Lung microvascular endothelial cell (primary cell): Measurements from ENCODE around the gene RABGAP1L. TPM values are rescaled to one million over a fixed set of nuclear protein-coding genes. Genes with fewer than 3 reads are reported as not detected.
"Not testable (repeated sequence)": the region's sequence is repeated elsewhere in the genome, so short reads cannot be mapped to it uniquely, and the experiment has no call there.

Source experiments
- DNase-seq, 2 donors: peaks; one replicate each; pipeline versions ENCODE4 v3.0.0 to v3.0.0-alpha.2; 2010; ENCODE audit warnings: low read depth in 2 of 2
- total RNA-seq: library from RNA; depleted of rRNA; stranded (reverse); fragments of >200 nt; gene quantifications from 2 replicates; pipeline ENCODE4 v1.2.1, GENCODE V29; 2014

Gene RABGAP1L
- total RNA-seq = 17.9 and 27.0 TPM in 2 replicates

GRCh38 chr1:174159252-174160108 lies at the start of gene RABGAP1L:
RABGAP1L (plus strand) TSS chr1:174159520.
- DNase-seq = peak; percentile 96 to 97

- DNase-seq = no peak
Measured at GRCh38 chr1:174110053-174110452, 49.3 kb upstream of the RABGAP1L start.

- no peak for DNase-seq
Measured at GRCh38 chr1:174112489-174113162, 46.7 kb upstream of the RABGAP1L start.

GRCh38 chr1:174114106-174114505 lies 45.2 kb upstream of the RABGAP1L start:
- no peak for DNase-seq

GRCh38 chr1:174114788-174115448 lies 44.4 kb upstream of the RABGAP1L start:
- DNase-seq = peak; percentile 37 to 42

- no peak for DNase-seq
Measured at GRCh38 chr1:174116042-174116441, 43.3 kb upstream of the RABGAP1L start.

- DNase-seq = no peak
Measured at GRCh38 chr1:174118751-174119150, 40.6 kb upstream of the RABGAP1L start.

GRCh38 chr1:174122318-174122717 lies 37.0 kb upstream of the RABGAP1L start:
- DNase-seq = not testable (repeated sequence)

- DNase-seq = no peak
Measured at GRCh38 chr1:174123843-174124242, 35.5 kb upstream of the RABGAP1L start.

GRCh38 chr1:174127176-174127575 lies 32.1 kb upstream of the RABGAP1L start:
- not testable (repeated sequence) for DNase-seq

GRCh38 chr1:174131032-174131638 lies 28.2 kb upstream of the RABGAP1L start:
- no peak for DNase-seq

- DNase-seq = no peak
Measured at GRCh38 chr1:174134003-174134659, 25.2 kb upstream of the RABGAP1L start.

GRCh38 chr1:174135211-174135610 lies 24.1 kb upstream of the RABGAP1L start:
- no peak for DNase-seq

- no peak for DNase-seq
Measured at GRCh38 chr1:174136714-174137113, 22.6 kb upstream of the RABGAP1L start.

GRCh38 chr1:174142836-174143235 lies 16.5 kb upstream of the RABGAP1L start:
- DNase-seq = no peak

- DNase-seq = not testable (repeated sequence)
Measured at GRCh38 chr1:174143727-174144396, 15.5 kb upstream of the RABGAP1L start.

- not testable (repeated sequence) for DNase-seq
Measured at GRCh38 chr1:174144397-174144783, 14.9 kb upstream of the RABGAP1L start.

GRCh38 chr1:174149216-174149615 lies 10.1 kb upstream of the RABGAP1L start:
- DNase-seq = no peak

GRCh38 chr1:174150499-174150898 lies 8.8 kb upstream of the RABGAP1L start:
- DNase-seq = no peak

- DNase-seq = peak in 1 of 2 donors; percentile 11
Measured at GRCh38 chr1:174152427-174152826, 6.9 kb upstream of the RABGAP1L start.
